Activated CD4-positive, alpha-beta T cell treated with anti-CD3 and anti-CD28 coated beads, Interleukin-2, amount 50 U/mL, for 48 hours (primary cell): ENCODE measurements around the gene BCL3.
"Not testable (repeated sequence)": the region's sequence is repeated elsewhere in the genome, so short reads cannot be mapped to it uniquely, and the experiment has no call there.

Experiments
- DNase-seq, 2 experiments: peaks; one replicate each; pipeline ENCODE4 v3.0.0-alpha.2; 2020

Gene BCL3

GRCh38 chr19:44762038-44762437 is 13.5 kb downstream of the BCL3 start:
- DNase-seq: no peak

- DNase-seq: no peak
Observed at GRCh38 chr19:44765033-44765948, 16.8 kb downstream of the BCL3 start.

GRCh38 chr19:44765949-44766335 is 17.4 kb downstream of the BCL3 start:
- no peak for DNase-seq

- no peak for DNase-seq
Observed at GRCh38 chr19:44767295-44768180, 19.0 kb downstream of the BCL3 start.

- DNase-seq: peak; percentile 99
Observed at GRCh38 chr19:44770550-44771257, 22.2 kb downstream of the BCL3 start.

GRCh38 chr19:44772144-44772543 is 23.6 kb downstream of the BCL3 start:
- DNase-seq: not testable (repeated sequence)

- no peak for DNase-seq
Observed at GRCh38 chr19:44772959-44773358, 24.5 kb downstream of the BCL3 start.

- DNase-seq: no peak
Observed at GRCh38 chr19:44775676-44776240, 27.2 kb downstream of the BCL3 start.

GRCh38 chr19:44776402-44777096 is 28.0 kb downstream of the BCL3 start:
- DNase-seq: no peak

- DNase-seq: no peak
Observed at GRCh38 chr19:44777715-44778347, 29.3 kb downstream of the BCL3 start, which contains the start of gene CBLC. Gene CBLC (plus strand): TSS chr19:44777890. CDS start chr19:44777932, 42 bp downstream.

GRCh38 chr19:44779150-44779549 is 30.6 kb downstream of the BCL3 start:
- DNase-seq: no peak

- DNase-seq: not testable (repeated sequence)
Observed at GRCh38 chr19:44781694-44782093, 33.2 kb downstream of the BCL3 start.

- DNase-seq: no peak
Observed at GRCh38 chr19:44782729-44783128, 34.2 kb downstream of the BCL3 start.

GRCh38 chr19:44783545-44783944 is 35.0 kb downstream of the BCL3 start:
- DNase-seq: no peak

GRCh38 chr19:44785271-44785670 is 36.8 kb downstream of the BCL3 start:
- DNase-seq: no peak

GRCh38 chr19:44785993-44786392 is 37.5 kb downstream of the BCL3 start:
- DNase-seq: no peak

GRCh38 chr19:44788971-44789370 is 40.5 kb downstream of the BCL3 start:
- no peak for DNase-seq

- DNase-seq: no peak
Observed at GRCh38 chr19:44789943-44790483, 41.5 kb downstream of the BCL3 start.

- no peak for DNase-seq
Observed at GRCh38 chr19:44792281-44792680, 43.8 kb downstream of the BCL3 start.

- DNase-seq: no peak
Observed at GRCh38 chr19:44794610-44795009, 46.1 kb downstream of the BCL3 start.

GRCh38 chr19:44795398-44795987 is 47.0 kb downstream of the BCL3 start:
- no peak for DNase-seq
